Immature natural killer cell (primary cell): ENCODE results near the gene NLGN2. TPM values are rescaled to one million over a fixed set of nuclear protein-coding genes. Genes with fewer than 3 reads are reported as not detected.

Experiments used
- DNase-seq, 3 donors: peaks; one replicate each; pipeline ENCODE4 v3.0.0; 2022; ENCODE audit warnings: mixed read lengths in 1 of 3
- H3K27ac Mint-ChIP-seq, 6 donors: one replicate each; pipeline ENCODE4 v1.8.0; 2020; ENCODE audit warnings: mixed read lengths in 6 of 6, mild to moderate bottlenecking in 5 of 6, inconsistent platforms in 4 of 6, moderate library complexity in 3 of 6
- H3K27me3 Mint-ChIP-seq, 3 donors: one replicate each; pipeline ENCODE4 v1.8.0; 2020 to 2021; ENCODE audit warnings: low read depth in 3 of 3, mild to moderate bottlenecking in 3 of 3, mixed read lengths in 3 of 3, moderate library complexity in 3 of 3, inconsistent platforms in 1 of 3
- H3K36me3 Mint-ChIP-seq, 3 donors: one replicate each; pipeline ENCODE4 v1.8.0; 2020; ENCODE audit warnings: mixed read lengths in 3 of 3, inconsistent platforms in 2 of 3, mild to moderate bottlenecking in 2 of 3
- H3K4me1 Mint-ChIP-seq, 2 donors: one replicate each; pipeline ENCODE4 v1.8.0; 2020; ENCODE audit warnings: inconsistent platforms in 2 of 2, mild to moderate bottlenecking in 2 of 2, mixed read lengths in 2 of 2, moderate library complexity in 1 of 2
- H3K4me3 Mint-ChIP-seq, 5 donors: one replicate each; pipeline ENCODE4 v1.8.0; 2020; ENCODE audit warnings: mild to moderate bottlenecking in 5 of 5, mixed read lengths in 5 of 5, inconsistent platforms in 3 of 5, moderate library complexity in 3 of 5
- H3K9me3 Mint-ChIP-seq, 6 donors: one replicate each; pipeline ENCODE4 v1.8.0; 2020; ENCODE audit warnings: mild to moderate bottlenecking in 6 of 6, mixed read lengths in 6 of 6, inconsistent platforms in 4 of 6, moderate library complexity in 3 of 6
- polyA plus RNA-seq, 3 donors: library from polyadenylated mRNA; unstranded; fragments of 300-500 nt; fragmentation: Illumina TruSeq; gene quantifications; one replicate each; pipeline ENCODE4 v1.2.3, GENCODE V29; 2021

Gene NLGN2
- polyA plus RNA-seq, 3 donors from 2014 or later, result not detected

- Mint-ChIP-seq H3K4me3 (no peak overlapping the region), H3K27me3 (peaks cover 2 to 3% (median 2%) of the 10 kb centered on the region in 3 donors), H3K4me1 (peaks cover 19 to 23% of the 10 kb centered on the region in 2 donors), H3K9me3 (no peaks in the 10 kb centered on the region), H3K36me3 (no peaks in the 10 kb centered on the region), H3K27ac (no peak overlapping the region)
- DNase-seq, result no peak
Observed at GRCh38 chr17:7398612-7399011, 9.0 kb upstream of the NLGN2 start.

- DNase-seq, result no peak
- peak overlapping the region; percentile 77 to 99 (median 97) for H3K27ac Mint-ChIP-seq
- peaks cover 12 to 23% of the 10 kb centered on the region in 2 donors for H3K4me1 Mint-ChIP-seq
- H3K4me3 Mint-ChIP-seq, result peak overlapping the region; percentile 94 to 96 (median 95)
- peaks cover 6 to 9% (median 7%) of the 10 kb centered on the region in 3 donors for H3K27me3 Mint-ChIP-seq
- H3K36me3 Mint-ChIP-seq, result no peaks in the 10 kb centered on the region
- H3K9me3 Mint-ChIP-seq, result no peaks in the 10 kb centered on the region
Observed at GRCh38 chr17:7403043-7403726, 4.5 kb upstream of the NLGN2 start.

- peak overlapping the region; percentile 94 to 96 (median 95) for H3K4me3 Mint-ChIP-seq
- H3K9me3 Mint-ChIP-seq, result no peaks in the 10 kb centered on the region
- peaks cover 12 to 23% of the 10 kb centered on the region in 2 donors for H3K4me1 Mint-ChIP-seq
- DNase-seq, result no peak
- peak overlapping the region; percentile 77 to 99 (median 98) for H3K27ac Mint-ChIP-seq
- H3K36me3 Mint-ChIP-seq, result no peaks in the 10 kb centered on the region
- H3K27me3 Mint-ChIP-seq, result peaks cover 6 to 9% (median 7%) of the 10 kb centered on the region in 3 donors
Observed at GRCh38 chr17:7403727-7403976, 4.0 kb upstream of the NLGN2 start.

GRCh38 chr17:7403977-7404736 lies 3.5 kb upstream of the NLGN2 start, which contains the start of gene TMEM256:
Gene TMEM256 (minus strand): TSS chr17:7404097. CDS start chr17:7404084, 13 bp downstream.
- Mint-ChIP-seq H3K4me3 (peak within 1 kb of the TSS; percentile 94 to 96 (median 95)), H3K27ac (peak within 1 kb of the TSS; percentile 85 to 99 (median 98)), H3K9me3 (no peaks in the 10 kb centered on the region), H3K27me3 (peaks cover 6 to 9% (median 7%) of the 10 kb centered on the region in 3 donors), H3K4me1 (peaks cover 12 to 23% of the 10 kb centered on the region in 2 donors), H3K36me3 (no peaks in the 10 kb centered on the region)
- peak; percentile 95 to 96 (median 96) for DNase-seq

- H3K4me1 Mint-ChIP-seq, result peaks cover 12 to 21% of the 10 kb centered on the region in 2 donors
- no peak for DNase-seq
- H3K9me3 Mint-ChIP-seq, result peaks cover 0 to 2% (median 0%) of the 10 kb centered on the region in 6 donors
- peaks cover 6 to 9% (median 7%) of the 10 kb centered on the region in 3 donors for H3K27me3 Mint-ChIP-seq
- peak overlapping the region; percentile 85 to 99 (median 98) for H3K27ac Mint-ChIP-seq
- H3K36me3 Mint-ChIP-seq, result no peaks in the 10 kb centered on the region
- H3K4me3 Mint-ChIP-seq, result peak overlapping the region; percentile 94 to 96 (median 95)
Observed at GRCh38 chr17:7404737-7405349, 2.8 kb upstream of the NLGN2 start.

- Mint-ChIP-seq H3K36me3 (no peaks in the 10 kb centered on the region), H3K9me3 (peaks cover 0 to 2% (median 0%) of the 10 kb centered on the region in 6 donors)
Observed at GRCh38 chr17:7405350-7406234, 2.1 kb upstream of the NLGN2 start.

GRCh38 chr17:7406235-7406825 lies 1.3 kb upstream of the NLGN2 start:
- Mint-ChIP-seq H3K9me3 (peaks cover 0 to 2% (median 0%) of the 10 kb centered on the region in 6 donors), H3K27me3 (peaks cover 6 to 13% (median 7%) of the 10 kb centered on the region in 3 donors), H3K27ac (peak overlapping the region in 4 of 6 donors; percentile 75 to 88 (median 80)), H3K4me3 (peak overlapping the region; percentile 63 to 78 (median 73)), H3K36me3 (no peaks in the 10 kb centered on the region), H3K4me1 (peaks cover 12 to 21% of the 10 kb centered on the region in 2 donors)
- no peak for DNase-seq

More at GRCh38 chr17:7405350-7406234, 2.1 kb upstream of the NLGN2 start:
- H3K27ac Mint-ChIP-seq, result peak overlapping the region in 5 of 6 donors; percentile 66 to 88 (median 79)
- peak overlapping the region; percentile 74 to 85 (median 78) for H3K4me3 Mint-ChIP-seq
- peaks cover 6 to 13% (median 7%) of the 10 kb centered on the region in 3 donors for H3K27me3 Mint-ChIP-seq
- H3K4me1 Mint-ChIP-seq, result peaks cover 12 to 21% of the 10 kb centered on the region in 2 donors
- DNase-seq, result no peak

- peaks cover 0 to 2% (median 0%) of the 10 kb centered on the region in 6 donors for H3K9me3 Mint-ChIP-seq
- H3K27me3 Mint-ChIP-seq, result peaks cover 6 to 13% (median 9%) of the 10 kb centered on the region in 3 donors
- H3K4me3 Mint-ChIP-seq, result peak overlapping the region in 1 of 5 donors; percentile 35
- no peaks in the 10 kb centered on the region for H3K36me3 Mint-ChIP-seq
- peaks cover 8 to 21% of the 10 kb centered on the region in 2 donors for H3K4me1 Mint-ChIP-seq
- H3K27ac Mint-ChIP-seq, result no peak overlapping the region
- no peak for DNase-seq
Observed at GRCh38 chr17:7407082-7407481, 563 bp upstream of the NLGN2 start.

GRCh38 chr17:7408252-7408727 lies 645 bp downstream of the NLGN2 start:
- peaks cover 0 to 2% (median 0%) of the 10 kb centered on the region in 6 donors for H3K9me3 Mint-ChIP-seq
- H3K4me1 Mint-ChIP-seq, result peaks cover 1 to 16% of the 10 kb centered on the region in 2 donors
- H3K27ac Mint-ChIP-seq, result no peak overlapping the region
- no peaks in the 10 kb centered on the region for H3K36me3 Mint-ChIP-seq
- peak overlapping the region in 2 of 5 donors; percentile 44 to 59 for H3K4me3 Mint-ChIP-seq
- peaks cover 6 to 13% (median 10%) of the 10 kb centered on the region in 3 donors for H3K27me3 Mint-ChIP-seq
- peak; percentile 23 to 34 (median 33) for DNase-seq

GRCh38 chr17:7408863-7409262 lies 1.2 kb downstream of the NLGN2 start:
- Mint-ChIP-seq H3K4me3 (peak overlapping the region in 2 of 5 donors; percentile 18 to 59), H3K27ac (no peak overlapping the region), H3K4me1 (peaks cover 0 to 11% of the 10 kb centered on the region in 2 donors), H3K9me3 (peaks cover 0 to 2% (median 0%) of the 10 kb centered on the region in 6 donors), H3K27me3 (peaks cover 6 to 13% (median 10%) of the 10 kb centered on the region in 3 donors), H3K36me3 (no peaks in the 10 kb centered on the region)
- DNase-seq, result no peak

GRCh38 chr17:7409716-7410115 lies 2.1 kb downstream of the NLGN2 start:
- Mint-ChIP-seq H3K27me3 (peaks cover 0 to 6% (median 3%) of the 10 kb centered on the region in 3 donors), H3K36me3 (no peaks in the 10 kb centered on the region), H3K4me1 (peaks cover 0 to 5% of the 10 kb centered on the region in 2 donors), H3K4me3 (peak overlapping the region in 1 of 5 donors; percentile 46), H3K27ac (no peak overlapping the region), H3K9me3 (peaks cover 0 to 2% (median 0%) of the 10 kb centered on the region in 6 donors)
- no peak for DNase-seq

GRCh38 chr17:7410634-7411426 lies 3.2 kb downstream of the NLGN2 start:
- no peaks in the 10 kb centered on the region for H3K36me3 Mint-ChIP-seq
- H3K4me3 Mint-ChIP-seq, result no peak overlapping the region
- no peak for DNase-seq
- peaks cover 0 to 5% (median 4%) of the 10 kb centered on the region in 3 donors for H3K27me3 Mint-ChIP-seq
- H3K4me1 Mint-ChIP-seq, result peaks cover 0 to 4% of the 10 kb centered on the region in 2 donors
- H3K9me3 Mint-ChIP-seq, result peaks cover 0 to 2% (median 0%) of the 10 kb centered on the region in 6 donors
- H3K27ac Mint-ChIP-seq, result no peak overlapping the region
